Stimulated activated CD4-positive, alpha-beta T cell treated with anti-CD3 and anti-CD28 coated beads, Interleukin-4, amount 100 ng/mL, for 48 hours (primary cell): ENCODE measurements around the gene TRPM3.

ENCODE experiments used
- DNase-seq, 2 donors: peaks; one replicate each; pipeline ENCODE4 v3.0.0-alpha.2; 2020; ENCODE audit warnings: low read depth in 2 of 2

The TRPM3 gene

DNA sequence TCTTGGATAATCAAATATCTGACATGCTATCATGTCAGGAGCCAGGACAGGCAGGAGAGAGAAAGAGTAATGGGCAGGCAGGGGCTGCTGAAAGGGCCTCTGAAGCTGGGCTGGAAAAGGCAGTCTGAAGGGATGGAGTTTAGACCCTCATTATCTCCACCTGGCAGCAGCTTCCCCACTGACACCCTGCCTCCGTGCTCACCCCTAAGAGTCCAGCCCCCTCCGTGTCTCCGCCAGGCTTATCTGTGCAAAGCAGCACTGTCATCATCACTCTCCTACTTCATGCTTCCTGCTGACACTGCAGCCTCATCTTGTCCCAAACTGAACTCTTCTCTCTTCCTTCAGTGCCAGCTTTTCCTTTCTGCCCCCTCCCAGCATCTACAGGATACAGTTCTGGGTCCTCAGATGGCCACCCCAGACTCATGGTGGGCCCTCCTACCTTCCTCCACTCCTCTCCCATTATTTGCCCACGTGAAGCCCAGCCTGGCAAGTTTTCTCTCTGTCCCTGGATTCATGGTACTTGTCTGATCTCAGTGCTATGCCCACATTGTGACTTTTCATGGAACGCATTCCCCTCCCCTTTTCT lies 636.1 kb downstream of the TRPM3 start:
- DNase-seq, result no peak

DNA sequence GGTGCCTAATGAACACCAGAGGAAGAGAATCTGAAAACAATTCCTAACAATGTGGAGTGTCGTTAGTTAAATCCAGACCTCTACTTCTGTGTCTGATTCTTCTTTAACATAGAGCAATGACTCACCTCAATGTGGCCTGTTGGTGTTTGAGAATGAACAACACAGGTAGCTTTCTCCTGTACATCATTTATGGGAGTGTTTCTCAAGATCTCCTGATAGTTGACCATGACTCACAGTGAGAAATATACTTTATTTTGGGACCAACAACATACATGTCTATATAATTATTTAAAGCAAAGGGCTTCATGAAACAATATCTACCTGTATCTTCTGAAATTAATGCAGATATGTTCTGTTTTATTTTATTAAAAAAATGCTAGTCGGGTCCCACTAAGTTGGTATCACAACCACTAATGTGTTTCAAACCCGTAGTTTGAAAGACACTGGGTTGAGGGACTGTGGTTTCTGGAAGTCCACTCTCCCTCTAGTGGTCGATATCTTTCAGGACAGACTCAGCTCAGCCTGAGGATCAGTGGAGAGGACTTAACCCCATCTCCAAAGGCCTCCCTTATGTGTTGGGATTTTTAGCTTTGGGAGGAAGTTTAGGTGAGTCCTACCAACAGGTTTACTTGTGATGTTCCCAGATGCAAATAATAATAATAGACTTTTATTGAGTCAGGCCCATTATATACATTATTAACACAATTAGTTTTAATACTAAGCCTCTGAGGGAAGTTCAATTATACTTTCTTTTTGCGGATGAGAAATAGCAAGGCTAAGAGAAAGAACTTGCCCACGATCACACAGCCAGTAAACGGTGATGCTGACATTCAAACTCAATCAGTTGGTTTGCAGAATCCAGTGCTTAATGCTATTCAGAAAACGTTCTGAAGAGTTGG lies 636.9 kb downstream of the TRPM3 start:
- no peak for DNase-seq

DNA sequence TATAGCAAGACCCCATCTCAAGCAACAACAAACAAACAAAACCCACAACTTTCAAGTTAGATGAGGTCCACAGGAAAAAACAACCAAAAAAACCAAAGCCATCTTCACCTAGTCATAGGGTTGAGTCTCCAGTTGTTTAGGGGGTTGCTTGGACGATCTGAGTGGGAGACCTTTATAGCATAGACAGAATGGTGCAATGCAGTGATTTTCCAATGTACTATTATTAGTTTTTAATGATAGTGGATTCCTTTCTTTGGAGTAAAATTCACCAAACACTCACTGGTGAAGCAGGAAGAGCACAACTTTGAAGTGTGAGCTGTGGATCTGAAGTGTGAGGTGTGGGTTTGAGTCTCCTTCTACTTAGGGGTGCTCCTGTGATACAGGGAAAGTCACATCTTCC lies 640.0 kb downstream of the TRPM3 start:
- no peak for DNase-seq

DNA sequence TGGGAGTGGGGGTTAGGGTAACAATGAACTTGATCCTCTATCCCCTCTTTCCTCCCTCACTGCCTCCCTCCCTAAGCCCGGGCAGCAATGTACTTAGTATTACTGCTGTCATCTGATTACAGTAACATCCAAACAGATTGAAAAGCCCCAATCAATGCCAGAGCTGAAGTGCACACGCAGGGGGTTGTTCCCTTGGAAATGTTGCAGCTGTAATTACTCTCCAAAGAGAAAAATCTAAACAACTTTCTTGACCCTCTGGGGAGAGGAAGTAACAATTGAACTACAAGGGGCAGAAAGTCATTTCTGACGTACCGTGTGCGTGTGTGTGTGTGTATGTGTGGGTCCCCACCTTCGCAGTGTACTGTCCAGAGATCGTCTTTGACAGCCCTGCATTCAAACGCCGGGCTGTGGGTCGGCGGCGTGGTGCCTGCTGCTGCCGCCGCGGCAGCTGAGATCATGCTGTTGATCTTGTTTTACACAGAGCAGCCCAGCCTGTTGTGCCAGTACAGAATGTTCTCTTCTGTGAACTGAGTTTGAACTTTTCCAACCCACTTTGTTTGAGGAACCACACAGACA lies 640.9 kb downstream of the TRPM3 start:
- no peak for DNase-seq

DNA sequence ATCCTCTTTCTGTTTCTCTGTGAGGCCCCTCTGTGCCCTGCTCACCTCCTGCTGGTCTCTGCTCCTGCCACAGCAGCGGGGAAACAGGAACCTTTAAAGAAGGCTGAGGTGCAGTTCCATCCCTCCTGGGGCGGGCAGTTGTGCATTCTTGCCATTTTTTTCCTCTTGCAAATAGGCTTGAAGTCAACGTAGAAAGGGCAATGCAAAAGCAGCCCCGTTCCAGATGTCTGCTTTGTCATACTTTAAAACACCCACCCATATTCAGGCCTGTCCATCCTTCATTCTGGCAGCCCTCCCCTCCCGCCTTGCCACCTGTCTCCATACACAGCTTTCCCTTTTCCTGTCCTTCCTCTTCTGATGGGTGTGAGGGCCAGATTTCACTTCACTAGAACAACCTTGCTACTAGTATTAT lies 641.5 kb downstream of the TRPM3 start:
- DNase-seq, result no peak
